Activated CD8-positive, alpha-beta memory T cell treated with anti-CD3 and anti-CD28 coated beads, Interleukin-2, amount 10 ng/mL, durations not matched to agents 7 days and 5 days (primary cell): ENCODE measurements around the gene DBH. TPM values are rescaled to one million over a fixed set of nuclear protein-coding genes. Genes with fewer than 3 reads are reported as not detected.

ENCODE experiments used
- ATAC-seq: fragments of 150-1000 bp; cut with Tn5 transposase; one replicate; pipeline ENCODE4 v1.10.0; 2021; ENCODE audit warnings: moderate library complexity
- CTCF ChIA-PET: fragments of 350-600 bp; sonication (Branson Sonifier 250); formaldehyde crosslinking; loops from one replicate; lab custom pipeline; 2021; ENCODE audit warnings: antibody characterized with exemption; lab: Charles Lee
- DNase-seq: peaks from one replicate; pipeline ENCODE4 v3.0.0-alpha.2; 2020
- H3K27ac Mint-ChIP-seq: one replicate; pipeline ENCODE4 v1.8.0; 2021; ENCODE audit warnings: mild to moderate bottlenecking, mixed read lengths
- H3K27me3 Mint-ChIP-seq: one replicate; pipeline ENCODE4 v1.8.0; 2021; ENCODE audit warnings: mixed read lengths
- H3K36me3 Mint-ChIP-seq: one replicate; pipeline ENCODE4 v1.8.0; 2021; ENCODE audit warnings: mild to moderate bottlenecking, mixed read lengths
- H3K4me1 Mint-ChIP-seq: one replicate; pipeline ENCODE4 v1.8.0; 2021; ENCODE audit warnings: mixed read lengths
- H3K4me3 Mint-ChIP-seq: one replicate; pipeline ENCODE4 v1.8.0; 2021; ENCODE audit warnings: mild to moderate bottlenecking, moderate library complexity, mixed read lengths
- H3K9me3 Mint-ChIP-seq: one replicate; pipeline ENCODE4 v1.8.0; 2022; ENCODE audit warnings: low read depth, mixed read lengths
- total RNA-seq, 2 experiments: library from RNA; stranded (reverse); gene quantifications; one replicate each; pipeline ENCODE4 v1.2.3, GENCODE V29; 2021

DBH gene
- total RNA-seq, 2 experiments from 2014 or later, result not detected

DNA sequence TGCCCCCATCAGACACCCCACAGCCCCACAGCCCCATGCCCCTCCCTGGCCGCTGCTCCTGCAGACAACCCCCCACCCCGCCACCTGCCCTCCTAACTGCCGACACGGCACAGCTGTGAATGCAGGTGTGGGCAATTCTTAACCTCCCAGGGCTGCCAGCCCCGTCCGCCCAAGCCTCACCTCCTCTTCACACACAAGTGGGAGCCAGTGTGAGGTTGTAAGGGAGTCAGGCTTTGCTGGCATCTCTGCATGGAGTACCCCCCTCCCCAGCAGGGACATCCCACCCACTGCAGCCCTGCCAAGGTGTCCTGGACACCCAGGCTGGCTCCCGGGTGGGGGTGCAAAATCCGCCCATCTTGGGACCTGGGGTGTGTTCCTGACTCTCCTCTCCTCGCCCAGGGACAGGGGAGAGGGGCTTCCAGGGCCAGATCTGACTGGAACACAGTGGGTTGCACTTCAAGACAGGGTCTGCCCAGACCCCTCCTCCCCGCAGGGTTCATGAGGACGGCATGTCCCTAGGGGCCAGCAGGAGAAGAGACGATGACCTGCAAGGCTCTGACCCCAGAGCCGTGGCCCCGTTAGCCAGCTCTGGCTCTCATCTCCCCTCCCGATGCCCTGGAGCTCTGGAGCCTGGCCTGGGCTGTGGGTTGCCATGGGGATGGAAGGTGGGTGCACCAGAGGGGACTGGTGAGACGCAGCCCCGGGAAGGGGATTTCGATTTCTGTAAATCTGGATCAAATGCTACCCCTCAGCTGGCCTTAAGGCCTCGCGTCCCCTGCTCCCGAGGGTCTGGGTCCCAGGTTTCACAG, 67.6 kb downstream of the DBH start:
- Mint-ChIP-seq H3K4me1 (peaks cover 24% of the 10 kb centered on the region), H3K36me3 (no peaks in the 10 kb centered on the region)
- CTCF ChIA-PET, result no interaction called here

GRCh38 chr9:133704711-133705181, 68.6 kb downstream of the DBH start:
- DNase-seq (no peak), ATAC-seq (no peak)
- peaks cover 8% of the 10 kb centered on the region for H3K27me3 Mint-ChIP-seq
- H3K9me3 Mint-ChIP-seq, result no peaks in the 10 kb centered on the region
- H3K4me3 Mint-ChIP-seq, result no peak overlapping the region
- H3K36me3 Mint-ChIP-seq, result no peaks in the 10 kb centered on the region
- CTCF ChIA-PET, result no interaction called here
- peaks cover 24% of the 10 kb centered on the region for H3K4me1 Mint-ChIP-seq
- H3K27ac Mint-ChIP-seq, result no peak overlapping the region

More for the DNA sequence above, 67.6 kb downstream of the DBH start:
- DNase-seq, result no peak
- H3K27ac Mint-ChIP-seq, result no peak overlapping the region
- no peak for ATAC-seq
- H3K9me3 Mint-ChIP-seq, result no peaks in the 10 kb centered on the region
- no peak overlapping the region for H3K4me3 Mint-ChIP-seq
- peaks cover 8% of the 10 kb centered on the region for H3K27me3 Mint-ChIP-seq

- ATAC-seq, result no peak
- no peak for DNase-seq
- CTCF ChIA-PET, result no interaction called here
- peaks cover 21% of the 10 kb centered on the region for H3K4me1 Mint-ChIP-seq
- no peaks in the 10 kb centered on the region for H3K9me3 Mint-ChIP-seq
- no peak overlapping the region for H3K4me3 Mint-ChIP-seq
- no peak overlapping the region for H3K27ac Mint-ChIP-seq
- H3K36me3 Mint-ChIP-seq, result no peaks in the 10 kb centered on the region
- peaks cover 8% of the 10 kb centered on the region for H3K27me3 Mint-ChIP-seq
Observed at GRCh38 chr9:133705576-133705975, 69.4 kb downstream of the DBH start.

DNA sequence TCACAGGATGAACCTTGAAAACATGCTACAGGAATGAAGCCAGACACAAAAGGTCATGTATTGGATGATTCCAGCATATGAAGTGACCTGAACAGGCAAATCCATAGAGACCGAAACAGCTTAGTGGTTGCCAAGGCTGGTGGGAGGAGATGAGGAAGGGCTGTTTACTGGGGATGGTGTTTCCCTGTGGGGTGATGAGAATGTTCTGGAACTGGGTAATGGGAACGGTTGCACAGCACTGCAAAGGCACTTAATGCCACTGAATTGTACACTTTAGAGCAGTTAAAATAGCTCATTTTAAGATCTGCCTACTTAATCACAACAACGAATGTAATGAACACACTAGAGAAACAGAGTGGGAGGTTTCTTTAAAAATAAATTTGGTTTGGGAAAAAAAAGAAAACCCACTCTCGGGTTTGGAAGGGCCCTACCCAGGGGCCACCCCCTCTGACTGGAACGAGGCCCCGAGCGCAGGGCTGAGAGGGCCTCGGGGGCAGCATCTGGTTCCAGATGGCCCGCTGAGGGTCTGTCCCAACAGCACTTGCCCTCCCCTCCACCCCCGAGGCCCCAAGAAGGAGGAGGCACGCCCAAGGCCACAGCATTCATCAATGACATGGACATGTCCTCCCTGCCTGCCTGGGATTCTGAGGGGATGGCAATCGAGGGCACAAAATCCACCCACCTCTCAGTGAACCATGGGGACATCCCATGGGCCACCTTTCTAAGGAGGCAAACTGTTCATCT, 70.3 kb downstream of the DBH start:
- Mint-ChIP-seq H3K4me1 (peaks cover 11% of the 10 kb centered on the region), H3K27me3 (peaks cover 1% of the 10 kb centered on the region), H3K4me3 (no peak overlapping the region), H3K9me3 (no peaks in the 10 kb centered on the region), H3K36me3 (no peaks in the 10 kb centered on the region), H3K27ac (no peak overlapping the region)
- ATAC-seq (no peak), DNase-seq (no peak)
- CTCF ChIA-PET, result no interaction called here

DNA sequence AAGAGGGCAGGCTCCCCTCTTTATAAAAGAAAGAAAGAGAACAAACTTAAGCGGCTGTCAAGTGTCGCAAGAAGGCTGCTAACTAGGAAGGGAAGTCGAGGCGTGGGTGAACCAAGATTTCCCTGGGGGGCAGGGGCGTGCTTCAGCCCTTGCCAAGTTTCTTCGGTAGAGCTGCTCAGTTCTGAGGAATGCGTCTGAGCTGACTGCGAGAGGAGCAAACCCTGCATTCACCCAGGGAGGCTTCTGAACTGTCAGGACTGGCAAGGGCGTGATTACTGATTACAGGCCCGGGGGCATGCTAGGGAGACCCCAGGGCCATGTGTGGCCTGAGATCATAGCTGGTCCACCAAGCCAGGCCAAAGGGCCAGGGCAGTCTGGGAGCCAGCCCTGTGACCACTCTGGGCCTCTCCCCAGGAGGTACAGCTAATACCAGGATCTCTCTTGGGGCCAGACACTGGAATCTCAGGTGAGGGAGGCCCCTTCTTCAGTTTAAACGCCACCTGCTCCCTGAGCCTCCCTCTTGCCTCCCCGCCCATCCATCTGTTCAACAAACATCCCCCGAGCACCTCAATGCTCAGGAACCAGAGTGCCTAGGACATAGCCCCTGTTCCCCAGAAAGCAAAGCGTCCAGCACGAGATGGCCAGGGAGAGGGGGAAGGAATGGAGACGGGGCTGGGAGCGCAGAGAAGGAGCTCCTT, 71.1 kb downstream of the DBH start:
- Mint-ChIP-seq H3K4me1 (peaks cover 6% of the 10 kb centered on the region), H3K27ac (no peak overlapping the region), H3K4me3 (no peak overlapping the region), H3K9me3 (no peaks in the 10 kb centered on the region), H3K36me3 (no peaks in the 10 kb centered on the region), H3K27me3 (no peaks in the 10 kb centered on the region)
- CTCF ChIA-PET, result no interaction called here
- no peak for DNase-seq
- no peak for ATAC-seq

DNA sequence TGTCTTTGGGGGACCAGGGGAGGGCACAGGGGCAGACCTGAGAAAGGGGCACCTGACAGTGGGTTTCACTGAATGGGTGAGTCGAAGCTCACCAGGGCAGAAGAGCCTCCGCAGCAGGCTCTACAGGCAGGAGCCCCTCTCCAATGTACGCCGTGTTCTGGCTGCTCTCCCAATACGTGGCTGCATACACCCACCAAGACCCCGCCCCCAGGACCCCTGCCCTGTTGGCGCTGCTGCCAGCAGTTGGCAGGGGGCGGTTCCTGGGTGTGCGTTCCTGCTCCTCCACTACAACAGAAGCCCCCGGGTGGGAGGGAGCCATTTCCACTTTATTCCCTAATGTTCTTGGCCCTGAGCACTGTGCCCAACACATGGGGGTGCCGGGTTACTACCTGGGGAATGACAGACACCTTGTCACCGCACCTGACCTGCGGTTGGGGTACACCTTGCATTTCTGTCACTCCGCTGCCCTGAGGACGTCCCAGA, 71.6 kb downstream of the DBH start:
- Mint-ChIP-seq H3K4me1 (no peaks in the 10 kb centered on the region), H3K36me3 (no peaks in the 10 kb centered on the region), H3K9me3 (no peaks in the 10 kb centered on the region), H3K4me3 (no peak overlapping the region), H3K27ac (no peak overlapping the region), H3K27me3 (no peaks in the 10 kb centered on the region)
- CTCF ChIA-PET, result no interaction called here
- ATAC-seq (no peak), DNase-seq (no peak)

GRCh38 chr9:133708246-133709014, 72.3 kb downstream of the DBH start:
- CTCF ChIA-PET, result interaction anchor here (1.4 kb wide), 1 partner anchor 34 kb away, joined by 5 read pairs; no protein-coding TSS in a partner anchor
- no peak overlapping the region for H3K27ac Mint-ChIP-seq
- H3K36me3 Mint-ChIP-seq, result no peaks in the 10 kb centered on the region
- H3K4me1 Mint-ChIP-seq, result no peaks in the 10 kb centered on the region
- ATAC-seq, result no peak
- H3K27me3 Mint-ChIP-seq, result no peaks in the 10 kb centered on the region
- no peaks in the 10 kb centered on the region for H3K9me3 Mint-ChIP-seq
- no peak overlapping the region for H3K4me3 Mint-ChIP-seq
- no peak for DNase-seq

Other genes with a start within 250 kb of the DBH start
- 10 to 100 TPM; 27.5 to 34.1 TPM for gene REXO4, start 218.4 kb upstream of the DBH start, total RNA-seq
- gene ADAMTS13, start 214.0 kb upstream of the DBH start, total RNA-seq, result 1 to 10 TPM; 2.6 to 2.7 TPM
- gene CACFD1, start 176.4 kb upstream of the DBH start, total RNA-seq, result 1 to 10 TPM in 1 of 2 experiments, under 1 TPM in 1; 0.38 to 1.1 TPM
- gene SLC2A6, start 157.3 kb upstream of the DBH start, total RNA-seq, result 1 to 10 TPM; 5.5 to 9.9 TPM
- gene MYMK, start 111.4 kb upstream of the DBH start, total RNA-seq, result not detected
- not detected for gene ADAMTSL2, start 101.7 kb upstream of the DBH start, total RNA-seq
- not detected for gene FAM163B, start 27.0 kb upstream of the DBH start, total RNA-seq
- gene SARDH, start 102.0 kb downstream of the DBH start, total RNA-seq, result under 1 TPM; 0.38 to 0.56 TPM